Measurements from ENCODE around the gene KCNH6. TPM values are rescaled to one million over a fixed set of nuclear protein-coding genes. Genes with fewer than 3 reads are reported as not detected.

KCNH6 gene
- polyA plus RNA-seq, 3 donors: not detected

- peaks cover 5 to 8% of the 10 kb centered on the region in 2 donors for H3K36me3 Mint-ChIP-seq
- peak overlapping the region; percentile 74 to 99 (median 81) for H3K4me3 ChIP-seq (replicated peaks in 1 of 3; ENCODE audit: low read depth in 2 of 3, low read length in 3 of 3)
- peak overlapping the region; percentile 88 to 96 for H3K27ac ChIP-seq (ENCODE audit: low read depth in 1 of 2, low read length in 2 of 2)
- H2AFZ ChIP-seq (ENCODE audit: insufficient read depth, low read depth, low read length, poor library complexity, severe bottlenecking): peak overlapping the region; percentile 92
- H3K36me3 ChIP-seq (replicated peaks in 1 of 2; ENCODE audit: control insufficient read depth in 1 of 2, insufficient read depth in 2 of 2, low read length in 2 of 2): no peaks in the 10 kb centered on the region
- peak in 1 of 3 donors; percentile 2 for DNase-seq
- H3K4me1 Mint-ChIP-seq: peaks cover 55% of the 10 kb centered on the region
- H3K4me2 ChIP-seq (replicated peaks; ENCODE audit: extremely low read depth, low read length, poor library complexity, severe bottlenecking): peak overlapping the region; percentile 82
- no peaks in the 10 kb centered on the region for H3K27me3 ChIP-seq (ENCODE audit: control insufficient read depth in 2 of 2, insufficient read depth in 2 of 2, low read length in 2 of 2)
- no peaks in the 10 kb centered on the region for H3K9me3 ChIP-seq (replicated peaks in 1 of 2; ENCODE audit: control insufficient read depth in 1 of 2, insufficient read depth in 1 of 2, low read length in 2 of 2)
- under 1% methylated on average over 18 of the region's 32 CpGs for WGBS (ENCODE audit: insufficient coverage)
- peaks cover 66% of the 10 kb centered on the region for H3K79me2 ChIP-seq (ENCODE audit: insufficient read depth, low read length)
- peak overlapping the region; percentile 96 to 98 (median 97) for H3K27ac Mint-ChIP-seq
- peak overlapping the region; percentile 96 for H3K9ac ChIP-seq (ENCODE audit: insufficient read depth, low read length, poor library complexity, severe bottlenecking)
- H3K27me3 Mint-ChIP-seq (ENCODE audit: low read depth in 3 of 3): peaks cover 0 to 2% (median 0%) of the 10 kb centered on the region in 3 donors
- peaks cover 37 to 56% of the 10 kb centered on the region in 2 donors for H3K4me1 ChIP-seq (ENCODE audit: control insufficient read depth in 1 of 2, insufficient read depth in 2 of 2, low read length in 2 of 2)
- H3K4me3 Mint-ChIP-seq: peak overlapping the region; percentile 96 to 97
- no peak for TF ChIP-seq CTCF (IDR thresholded peaks at IDR 0.05)
- no peaks in the 10 kb centered on the region for H3K9me3 Mint-ChIP-seq
- H4K20me1 ChIP-seq (ENCODE audit: insufficient read depth, low read length): peaks cover 49% of the 10 kb centered on the region
- intact Hi-C loops (cut with micrococcal nuclease): loop anchor here (1.0 to 10.0 kb wide), 3 partner anchors 71 to 144 kb away; partner anchors contain the start of gene MAP3K3 (in 2 of the 2)
Measured at GRCh38 chr17:63550817-63551639, 27.9 kb downstream of the KCNH6 start.

- Mint-ChIP-seq H3K4me1 (peaks cover 59% of the 10 kb centered on the region), H3K4me3 (peak overlapping the region; percentile 91 to 96), H3K9me3 (peaks cover 0 to 1% (median 0%) of the 10 kb centered on the region in 7 donors), H3K27me3 (ENCODE audit: low read depth in 3 of 3) (peaks cover 0 to 2% (median 0%) of the 10 kb centered on the region in 3 donors), H3K36me3 (peaks cover 7 to 17% of the 10 kb centered on the region in 2 donors), H3K27ac (peak overlapping the region in 6 of 7 donors; percentile 75 to 96 (median 82))
- no peak overlapping the region for H3K9ac ChIP-seq (ENCODE audit: insufficient read depth, low read length, poor library complexity, severe bottlenecking)
- no CpG with 5 or more reads among the region's 6 CpGs for WGBS (ENCODE audit: insufficient coverage)
- DNase-seq: no peak
- no peaks in the 10 kb centered on the region for H3K36me3 ChIP-seq (replicated peaks in 1 of 2; ENCODE audit: control insufficient read depth in 1 of 2, insufficient read depth in 2 of 2, low read length in 2 of 2)
- peak overlapping the region in 2 of 3 experiments; percentile 12 to 99 for H3K4me3 ChIP-seq (replicated peaks in 1 of 3; ENCODE audit: low read depth in 2 of 3, low read length in 3 of 3)
- no peak overlapping the region for H2AFZ ChIP-seq (ENCODE audit: insufficient read depth, low read depth, low read length, poor library complexity, severe bottlenecking)
- H3K79me2 ChIP-seq (ENCODE audit: insufficient read depth, low read length): peaks cover 78% of the 10 kb centered on the region
- intact Hi-C loops (cut with micrococcal nuclease): loop anchor here (5.0 to 10.0 kb wide), 2 partner anchors 70 to 143 kb away; partner anchors contain the start of gene MAP3K3 (in 1 of the 2)
- H3K27me3 ChIP-seq (ENCODE audit: control insufficient read depth in 2 of 2, insufficient read depth in 2 of 2, low read length in 2 of 2): no peaks in the 10 kb centered on the region
- TF ChIP-seq CTCF (IDR thresholded peaks at IDR 0.05): no peak
- H3K4me2 ChIP-seq (replicated peaks; ENCODE audit: extremely low read depth, low read length, poor library complexity, severe bottlenecking): peak overlapping the region; percentile 82
- H4K20me1 ChIP-seq (ENCODE audit: insufficient read depth, low read length): peaks cover 61% of the 10 kb centered on the region
- no peaks in the 10 kb centered on the region for H3K9me3 ChIP-seq (replicated peaks in 1 of 2; ENCODE audit: control insufficient read depth in 1 of 2, insufficient read depth in 1 of 2, low read length in 2 of 2)
- H3K27ac ChIP-seq (ENCODE audit: low read depth in 1 of 2, low read length in 2 of 2): peak overlapping the region in 1 of 2 donors; percentile 30
- peaks cover 37 to 56% of the 10 kb centered on the region in 2 donors for H3K4me1 ChIP-seq (ENCODE audit: control insufficient read depth in 1 of 2, insufficient read depth in 2 of 2, low read length in 2 of 2)
Measured at GRCh38 chr17:63552211-63552610, 29.1 kb downstream of the KCNH6 start.

All from CD14-positive monocyte (primary cell).